HG03565 (cell line): ENCODE results near the gene HSPA12B.
A peak's percentile ranks its signal among the peaks of the same experiment; 100 is the strongest.

Experiments used
- ATAC-seq: cut with Tn5 transposase; IDR thresholded peaks from one replicate; pipeline ENCODE4 v1.9.1; 2021; ENCODE audit warnings: mild to moderate bottlenecking, moderate library complexity; ENCODE audit not compliant: unreplicated experiment

The HSPA12B gene

GRCh38 chr20:3763671-3764601, 31.5 kb downstream of the HSPA12B start:
- no peak for ATAC-seq

- no peak for ATAC-seq
These were observed 32.2 kb downstream of the HSPA12B start for GRCh38 chr20:3764659-3765058.

GRCh38 chr20:3765171-3765882, 32.8 kb downstream of the HSPA12B start:
- ATAC-seq: no peak

GRCh38 chr20:3766422-3767109, 34.1 kb downstream of the HSPA12B start:
- no peak for ATAC-seq

GRCh38 chr20:3767110-3767426, 34.6 kb downstream of the HSPA12B start:
- ATAC-seq: no peak

- ATAC-seq: peak; percentile 91
These were observed 35.2 kb downstream of the HSPA12B start, which contains the start of gene ADISSP for GRCh38 chr20:3767427-3768341. TSS of gene ADISSP (minus strand) at chr20:3767753. CDS start at chr20:3760100, 7,653 bp downstream.

GRCh38 chr20:3768342-3769130, 36.1 kb downstream of the HSPA12B start:
- ATAC-seq: no peak

GRCh38 chr20:3771552-3772058, 39.1 kb downstream of the HSPA12B start:
- no peak for ATAC-seq

- ATAC-seq: no peak
These were observed 43.1 kb downstream of the HSPA12B start for GRCh38 chr20:3775457-3776108.

- no peak for ATAC-seq
These were observed 44.9 kb downstream of the HSPA12B start for GRCh38 chr20:3777381-3777715.

GRCh38 chr20:3777716-3778629, 45.5 kb downstream of the HSPA12B start:
- ATAC-seq: no peak

GRCh38 chr20:3778976-3779375, 46.5 kb downstream of the HSPA12B start:
- ATAC-seq: no peak

GRCh38 chr20:3781153-3781910, 48.8 kb downstream of the HSPA12B start, which contains the start of gene SPEF1:
TSS of gene SPEF1 (minus strand) at chr20:3781448. CDS start at chr20:3781287, 161 bp downstream.
- no peak for ATAC-seq

- no peak for ATAC-seq
These were observed 50.1 kb downstream of the HSPA12B start for GRCh38 chr20:3782597-3782996.

GRCh38 chr20:3783068-3783489, 50.6 kb downstream of the HSPA12B start:
- no peak for ATAC-seq

GRCh38 chr20:3783511-3784195, 51.2 kb downstream of the HSPA12B start:
- ATAC-seq: no peak
